ENCODE data around the gene GABRG3. TPM values are rescaled to one million over a fixed set of nuclear protein-coding genes. Genes with fewer than 3 reads are reported as not detected.

Gene GABRG3
- polyA plus RNA-seq, 1 experiment: not detected

GRCh38 chr15:27036210-27036609, 65.2 kb downstream of the GABRG3 start:
- ChIA-PET CTCF (interaction anchor here (1.1 kb wide), 1 partner anchor 10 kb away, joined by 3 read pairs; no protein-coding TSS in a partner anchor), POLR2A (no interaction called here)
- Histone ChIP-seq H3K4me3 (ENCODE audit: low read depth, low read length) (no peak overlapping the region), H3K36me3 (ENCODE audit: control insufficient read depth, insufficient read depth, low read length) (no peaks in the 10 kb centered on the region), H3K27me3 (ENCODE audit: control insufficient read depth, insufficient read depth, low read length) (no peaks in the 10 kb centered on the region)
- DNase-seq (ENCODE audit: low read depth): no peak
- no peak for TF ChIP-seq CTCF (IDR thresholded peaks at IDR 0.05; ENCODE audit: insufficient read depth, low read depth, low read length)

GRCh38 chr15:27037501-27037900, 66.5 kb downstream of the GABRG3 start:
- no peak for TF ChIP-seq CTCF (IDR thresholded peaks at IDR 0.05; ENCODE audit: insufficient read depth, low read depth, low read length)
- Histone ChIP-seq H3K36me3 (ENCODE audit: control insufficient read depth, insufficient read depth, low read length) (no peaks in the 10 kb centered on the region), H3K27me3 (ENCODE audit: control insufficient read depth, insufficient read depth, low read length) (no peaks in the 10 kb centered on the region), H3K4me3 (ENCODE audit: low read depth, low read length) (no peak overlapping the region)
- no peak for DNase-seq (ENCODE audit: low read depth)
- ChIA-PET POLR2A (no interaction called here), CTCF (no interaction called here)

- TF ChIP-seq CTCF (IDR thresholded peaks at IDR 0.05; ENCODE audit: insufficient read depth, low read depth, low read length): no peak
- POLR2A ChIA-PET: no interaction called here
- H3K27me3 ChIP-seq (ENCODE audit: control insufficient read depth, insufficient read depth, low read length): no peaks in the 10 kb centered on the region
Measured at GRCh38 chr15:27039152-27039551, 68.2 kb downstream of the GABRG3 start.

GRCh38 chr15:27042230-27042629, 71.2 kb downstream of the GABRG3 start:
- ChIA-PET CTCF (no interaction called here), POLR2A (no interaction called here)
- H3K36me3 ChIP-seq (ENCODE audit: control insufficient read depth, insufficient read depth, low read length): no peaks in the 10 kb centered on the region
- no peaks in the 10 kb centered on the region for H3K27me3 ChIP-seq (ENCODE audit: control insufficient read depth, insufficient read depth, low read length)
- TF ChIP-seq CTCF (IDR thresholded peaks at IDR 0.05; ENCODE audit: insufficient read depth, low read depth, low read length): no peak
- H3K4me3 ChIP-seq (ENCODE audit: low read depth, low read length): no peak overlapping the region
- no peak for DNase-seq (ENCODE audit: low read depth)

More at GRCh38 chr15:27039152-27039551, 68.2 kb downstream of the GABRG3 start:
- Histone ChIP-seq H3K36me3 (ENCODE audit: control insufficient read depth, insufficient read depth, low read length) (no peaks in the 10 kb centered on the region), H3K4me3 (ENCODE audit: low read depth, low read length) (no peak overlapping the region)
- CTCF ChIA-PET: no interaction called here
- DNase-seq (ENCODE audit: low read depth): no peak

- DNase-seq (ENCODE audit: low read depth): no peak
- Histone ChIP-seq H3K4me3 (ENCODE audit: low read depth, low read length) (no peak overlapping the region), H3K27me3 (ENCODE audit: control insufficient read depth, insufficient read depth, low read length) (no peaks in the 10 kb centered on the region), H3K36me3 (ENCODE audit: control insufficient read depth, insufficient read depth, low read length) (no peaks in the 10 kb centered on the region)
- no peak for TF ChIP-seq CTCF (IDR thresholded peaks at IDR 0.05; ENCODE audit: insufficient read depth, low read depth, low read length)
- POLR2A ChIA-PET: no interaction called here
- CTCF ChIA-PET: no interaction called here
Measured at GRCh38 chr15:27042646-27043045, 71.7 kb downstream of the GABRG3 start.

All from BJ (cell line).